Large intestine (tissue), 3 donors: ENCODE measurements around the gene APLN. TPM values are rescaled to one million over a fixed set of nuclear protein-coding genes. Genes with fewer than 3 reads are reported as not detected.

ENCODE experiments used
- DNase-seq, 2 donors: peaks; one replicate each; pipeline versions ENCODE4 v3.0.0 to v3.0.0-alpha.2; 2013
- H3K27ac ChIP-seq: one replicate; pipeline ENCODE4 v1.5.1; 2013; ENCODE audit warnings: low read length
- H3K27me3 ChIP-seq: 2 replicates; pipeline ENCODE4 v1.6.1; 2013; ENCODE audit warnings: low read length; ENCODE audit not compliant: control insufficient read depth, insufficient read depth
- H3K36me3 ChIP-seq: 2 replicates; pipeline ENCODE4 v1.6.1; 2013; ENCODE audit warnings: low read length; ENCODE audit not compliant: control insufficient read depth, insufficient read depth
- H3K4me1 ChIP-seq: one replicate; pipeline ENCODE4 v1.6.1; 2013; ENCODE audit warnings: low read length; ENCODE audit not compliant: control insufficient read depth, insufficient read depth
- H3K4me3 ChIP-seq: one replicate; pipeline ENCODE4 v1.5.1; 2013; ENCODE audit warnings: low read length
- H3K9me3 ChIP-seq: one replicate; pipeline ENCODE4 v1.6.1; 2013; ENCODE audit warnings: mild to moderate bottlenecking, low read depth, low read length, moderate library complexity; ENCODE audit not compliant: control insufficient read depth
- WGBS: methylation state at CpG from one replicate; pipeline ENCODE4 v1.1.5; 2013; ENCODE audit warnings: low lambda C conversion rate; ENCODE audit not compliant: insufficient coverage; 5-methylcytosine and 5-hydroxymethylcytosine counted together
- polyA plus RNA-seq: library from polyadenylated mRNA; unstranded; fragments of 120-200 nt; gene quantifications from one replicate; pipeline ENCODE4 v1.2.1, GENCODE V29; 2013

Gene APLN
- polyA plus RNA-seq, 1 donor, result 2.5 TPM

- Histone ChIP-seq H3K36me3 (no peaks in the 10 kb centered on the region), H3K4me3 (no peak overlapping the region), H3K9me3 (no peaks in the 10 kb centered on the region), H3K27ac (no peak overlapping the region), H3K4me1 (no peaks in the 10 kb centered on the region), H3K27me3 (no peaks in the 10 kb centered on the region)
- no peak for DNase-seq
- no CpG with 5 or more reads among the region's 5 CpGs for WGBS
These were observed 40.0 kb upstream of the APLN start for GRCh38 chrX:129694805-129695204.

GRCh38 chrX:129693354-129693753 lies 38.6 kb upstream of the APLN start:
- H3K27me3 ChIP-seq, result no peaks in the 10 kb centered on the region
- H3K4me3 ChIP-seq, result no peak overlapping the region
- H3K36me3 ChIP-seq, result no peaks in the 10 kb centered on the region
- no peak overlapping the region for H3K27ac ChIP-seq
- WGBS, result no CpG with 5 or more reads among the region's 3 CpGs
- DNase-seq, result peak; percentile 70 to 74
- no peaks in the 10 kb centered on the region for H3K4me1 ChIP-seq
- H3K9me3 ChIP-seq, result no peaks in the 10 kb centered on the region

GRCh38 chrX:129690435-129690834 lies 35.7 kb upstream of the APLN start:
- Histone ChIP-seq H3K4me3 (no peak overlapping the region), H3K27me3 (no peaks in the 10 kb centered on the region), H3K27ac (no peak overlapping the region), H3K9me3 (no peaks in the 10 kb centered on the region), H3K4me1 (no peaks in the 10 kb centered on the region), H3K36me3 (no peaks in the 10 kb centered on the region)
- DNase-seq, result no peak
- WGBS, result no CpG with 5 or more reads among the region's 10 CpGs

GRCh38 chrX:129689796-129690195 lies 35.0 kb upstream of the APLN start:
- Histone ChIP-seq H3K27ac (no peak overlapping the region), H3K36me3 (no peaks in the 10 kb centered on the region), H3K4me1 (no peaks in the 10 kb centered on the region), H3K27me3 (no peaks in the 10 kb centered on the region), H3K4me3 (no peak overlapping the region), H3K9me3 (no peaks in the 10 kb centered on the region)
- DNase-seq, result no peak
- no CpG with 5 or more reads among the region's 5 CpGs for WGBS

GRCh38 chrX:129688097-129688496 lies 33.3 kb upstream of the APLN start:
- no CpG with 5 or more reads among the region's 3 CpGs for WGBS

GRCh38 chrX:129686422-129686948 lies 31.7 kb upstream of the APLN start:
- Histone ChIP-seq H3K27me3 (no peaks in the 10 kb centered on the region), H3K4me3 (no peak overlapping the region), H3K9me3 (no peaks in the 10 kb centered on the region), H3K4me1 (no peaks in the 10 kb centered on the region), H3K36me3 (no peaks in the 10 kb centered on the region), H3K27ac (no peak overlapping the region)
- DNase-seq, result peak in 1 of 2 donors; percentile 3
- WGBS, result no CpG with 5 or more reads among the region's 2 CpGs

More at GRCh38 chrX:129688097-129688496, 33.3 kb upstream of the APLN start:
- no peaks in the 10 kb centered on the region for H3K9me3 ChIP-seq
- no peak overlapping the region for H3K27ac ChIP-seq
- no peak for DNase-seq
- H3K36me3 ChIP-seq, result no peaks in the 10 kb centered on the region
- no peak overlapping the region for H3K4me3 ChIP-seq
- H3K27me3 ChIP-seq, result no peaks in the 10 kb centered on the region
- no peaks in the 10 kb centered on the region for H3K4me1 ChIP-seq

- H3K27me3 ChIP-seq, result no peaks in the 10 kb centered on the region
- H3K4me3 ChIP-seq, result no peak overlapping the region
- no CpG with 5 or more reads among the region's 1 CpG for WGBS
- H3K9me3 ChIP-seq, result no peaks in the 10 kb centered on the region
- H3K4me1 ChIP-seq, result peaks cover 7% of the 10 kb centered on the region
- no peak overlapping the region for H3K27ac ChIP-seq
- H3K36me3 ChIP-seq, result no peaks in the 10 kb centered on the region
- no peak for DNase-seq
These were observed 28.2 kb upstream of the APLN start for GRCh38 chrX:129682979-129683378.

- H3K27me3 ChIP-seq, result no peaks in the 10 kb centered on the region
- no peaks in the 10 kb centered on the region for H3K36me3 ChIP-seq
- no peak for DNase-seq
- no peak overlapping the region for H3K27ac ChIP-seq
- no peak overlapping the region for H3K4me3 ChIP-seq
- peaks cover 17% of the 10 kb centered on the region for H3K4me1 ChIP-seq
- no CpG with 5 or more reads among the region's 1 CpG for WGBS
- H3K9me3 ChIP-seq, result no peaks in the 10 kb centered on the region
These were observed 25.1 kb upstream of the APLN start for GRCh38 chrX:129679901-129680300.

GRCh38 chrX:129678614-129679195 lies 23.9 kb upstream of the APLN start:
- no peaks in the 10 kb centered on the region for H3K36me3 ChIP-seq
- no peaks in the 10 kb centered on the region for H3K27me3 ChIP-seq
- no peaks in the 10 kb centered on the region for H3K9me3 ChIP-seq
- no peak overlapping the region for H3K27ac ChIP-seq
- peak in 1 of 2 donors; percentile 25 for DNase-seq
- H3K4me1 ChIP-seq, result peaks cover 17% of the 10 kb centered on the region
- H3K4me3 ChIP-seq, result peak overlapping the region; percentile 26
- WGBS, result no CpG with 5 or more reads among the region's 14 CpGs

- H3K27ac ChIP-seq, result no peak overlapping the region
- no peak for DNase-seq
- H3K4me3 ChIP-seq, result no peak overlapping the region
- H3K4me1 ChIP-seq, result peaks cover 10% of the 10 kb centered on the region
- H3K27me3 ChIP-seq, result no peaks in the 10 kb centered on the region
- H3K36me3 ChIP-seq, result no peaks in the 10 kb centered on the region
- no peaks in the 10 kb centered on the region for H3K9me3 ChIP-seq
These were observed 12.7 kb upstream of the APLN start for GRCh38 chrX:129667412-129667811.
